NCI-H1417 (cell line): Measurements from ENCODE around the gene ZC3H6.
A peak's percentile ranks its signal among the peaks of the same experiment; 100 is the strongest.
"Not testable (repeated sequence)": the region's sequence is repeated elsewhere in the genome, so short reads cannot be mapped to it uniquely, and the experiment has no call there.

Experiments used
- DNase-seq, 3 experiments: peaks; one replicate each; lab custom pipeline; 2025; lab: John Stamatoyannopoulos, UW

ZC3H6 gene

DNA sequence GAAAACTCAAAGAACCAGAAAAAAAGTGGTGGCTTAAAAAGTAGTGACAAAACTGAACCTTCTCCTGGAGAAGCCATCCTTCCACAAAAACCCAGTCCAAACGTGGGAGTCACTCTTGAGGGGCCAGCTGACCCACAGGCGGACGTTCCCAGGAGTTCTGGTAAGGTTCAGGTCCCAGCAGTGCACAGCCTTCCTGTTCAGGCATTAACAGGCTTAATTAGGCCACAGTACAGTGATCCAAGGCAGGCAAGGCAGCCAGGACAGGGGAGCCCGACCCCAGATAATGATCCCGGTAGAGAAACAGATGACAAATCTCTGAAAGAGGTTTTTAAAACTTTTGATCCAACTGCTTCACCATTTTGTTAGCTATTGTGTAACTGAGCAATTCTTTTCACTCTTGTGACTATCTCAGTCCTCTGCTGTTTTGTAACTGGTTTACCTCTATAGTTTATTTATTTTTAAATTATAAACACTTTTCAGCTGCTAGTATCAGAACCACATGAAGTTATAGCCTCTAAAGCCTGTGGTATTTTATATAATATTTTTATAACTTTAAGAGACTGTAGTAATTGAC is 56.8 kb downstream of the ZC3H6 start:
- DNase-seq: no peak

DNA sequence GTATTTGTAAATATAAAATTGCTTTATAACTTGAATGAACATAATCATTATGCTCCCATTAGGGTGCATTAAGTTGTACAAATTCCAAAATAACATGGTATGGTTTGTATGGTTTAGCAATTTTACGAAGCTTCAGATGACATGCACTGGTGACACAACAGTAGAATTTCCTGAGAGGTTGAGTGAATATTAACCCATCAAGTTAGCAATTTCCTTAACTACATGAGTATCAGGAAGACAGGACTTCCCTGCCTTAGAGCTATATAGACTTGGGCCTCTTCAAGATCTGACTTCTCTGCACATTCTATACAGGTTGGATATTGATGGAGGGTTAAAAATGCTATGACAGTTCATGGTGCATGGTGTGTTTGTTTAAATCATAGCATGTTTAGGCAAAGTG is 60.2 kb downstream of the ZC3H6 start:
- DNase-seq: no peak

DNA sequence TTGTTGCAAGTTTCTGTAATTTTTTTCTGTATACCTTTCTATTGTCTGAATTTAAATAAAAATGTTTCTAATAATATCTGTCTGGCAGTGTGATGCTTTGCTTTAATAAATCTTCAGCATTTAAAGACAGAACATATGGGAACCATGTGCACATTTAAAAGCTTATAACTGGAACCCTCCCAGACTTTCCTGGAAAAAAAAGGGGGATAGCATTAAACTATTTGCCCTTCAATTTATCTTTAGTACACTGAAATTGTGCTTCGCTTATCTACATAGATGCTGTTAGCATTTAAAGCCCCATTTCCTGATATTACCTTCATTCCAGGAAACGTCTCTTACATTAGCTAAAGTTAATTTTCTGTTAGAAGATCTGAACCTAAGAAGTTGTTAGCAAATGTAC is 64.6 kb downstream of the ZC3H6 start:
- DNase-seq: no peak

DNA sequence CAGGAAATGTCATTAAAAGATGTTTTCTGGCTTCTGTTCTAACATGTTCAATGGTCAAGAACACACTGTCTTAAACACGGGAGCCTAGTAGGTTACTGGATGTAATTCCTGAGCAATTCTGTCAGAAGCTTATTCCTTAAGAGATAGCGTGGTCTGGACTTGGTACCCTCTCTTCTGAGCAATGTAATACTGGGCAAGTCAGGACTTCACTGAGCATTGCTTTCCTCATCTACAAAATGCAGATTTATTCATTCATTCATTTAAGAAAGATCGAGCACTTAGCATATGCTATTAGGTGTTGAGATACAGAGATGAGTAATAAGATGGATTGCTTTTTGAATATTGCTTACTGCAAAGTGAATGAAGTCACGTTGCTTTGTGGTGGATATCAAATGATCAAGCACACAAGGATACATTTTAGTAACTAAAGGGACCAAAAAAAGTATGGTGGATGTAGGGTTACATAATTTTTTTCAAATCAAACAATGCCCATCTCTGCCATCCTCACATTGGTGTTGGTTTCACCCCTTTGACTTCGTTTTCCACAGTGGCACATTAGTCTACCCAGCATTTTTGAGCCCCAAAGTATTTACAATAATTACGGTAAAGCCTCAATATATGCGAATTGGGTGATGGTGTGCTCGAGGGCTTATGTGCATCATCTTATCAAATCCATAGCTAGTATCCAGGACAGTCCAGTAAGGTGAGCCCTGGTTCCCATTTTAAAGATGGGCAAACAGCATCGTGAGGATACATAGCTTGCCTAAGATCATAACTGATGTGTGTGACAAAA is 65.3 kb downstream of the ZC3H6 start:
- DNase-seq: no peak

DNA sequence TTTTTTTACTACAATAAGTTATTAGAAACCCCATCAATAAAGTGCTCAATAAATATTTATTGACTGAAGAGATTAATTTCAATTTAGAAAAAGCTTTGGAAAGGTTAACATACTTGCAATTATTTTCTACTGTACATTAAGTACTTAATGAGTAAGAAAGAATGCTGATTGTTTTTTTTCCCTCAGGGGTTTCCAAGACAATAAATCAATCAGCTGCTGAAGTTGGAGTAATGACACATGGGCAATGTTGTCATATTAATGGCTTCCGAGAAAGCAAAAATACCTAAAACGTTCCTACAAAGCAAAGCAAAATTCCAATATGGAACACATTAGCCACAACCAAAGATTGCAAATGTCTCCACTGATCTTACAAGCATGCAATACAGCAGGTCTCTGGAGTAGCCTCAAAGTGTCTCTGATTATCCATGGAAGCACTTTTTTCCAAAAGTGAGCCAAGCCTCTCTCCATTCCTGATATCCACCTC is 66.7 kb downstream of the ZC3H6 start:
- peak in 2 of 3 experiments; percentile 10 to 76 for DNase-seq

DNA sequence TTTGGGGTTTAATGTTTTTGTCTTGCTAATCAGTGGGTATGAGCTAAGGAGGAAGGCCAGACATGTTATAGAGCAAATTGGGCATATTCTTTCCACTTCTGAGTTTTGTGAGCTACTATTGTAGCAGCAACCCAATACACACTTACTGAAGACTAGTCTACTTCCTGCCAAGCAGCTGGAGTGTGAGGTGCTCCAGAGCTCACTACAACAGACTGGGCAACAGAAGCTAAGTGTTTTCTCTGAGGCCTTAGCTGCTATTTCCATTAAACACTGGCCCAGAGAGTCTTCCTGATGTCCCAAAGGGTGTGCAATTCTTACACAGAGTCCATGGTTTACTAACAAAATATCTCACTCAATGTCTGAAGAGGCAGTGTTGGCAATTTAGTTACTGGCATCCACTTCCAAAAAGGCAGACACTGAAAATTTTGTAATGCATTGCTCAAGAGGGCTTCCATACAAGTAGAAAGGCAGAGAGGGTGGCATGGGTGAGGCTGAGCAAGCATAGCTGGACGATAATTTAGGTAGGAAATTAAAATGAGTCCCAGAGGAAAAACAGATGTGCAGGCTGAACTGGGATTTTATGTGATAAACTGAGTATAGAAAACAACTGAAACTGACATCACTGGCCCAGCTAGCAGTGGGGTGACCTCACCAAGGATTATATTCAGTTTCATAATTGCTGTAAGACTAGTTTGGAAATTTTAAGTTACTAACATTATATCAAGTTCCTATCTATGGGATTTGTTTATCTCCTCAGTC is 68.6 kb downstream of the ZC3H6 start:
- no peak for DNase-seq

- no peak for DNase-seq
Observed at GRCh38 chr2:112345030-112346027, 69.9 kb downstream of the ZC3H6 start.

GRCh38 chr2:112352292-112352691 is 76.9 kb downstream of the ZC3H6 start:
- not testable (repeated sequence) for DNase-seq

DNA sequence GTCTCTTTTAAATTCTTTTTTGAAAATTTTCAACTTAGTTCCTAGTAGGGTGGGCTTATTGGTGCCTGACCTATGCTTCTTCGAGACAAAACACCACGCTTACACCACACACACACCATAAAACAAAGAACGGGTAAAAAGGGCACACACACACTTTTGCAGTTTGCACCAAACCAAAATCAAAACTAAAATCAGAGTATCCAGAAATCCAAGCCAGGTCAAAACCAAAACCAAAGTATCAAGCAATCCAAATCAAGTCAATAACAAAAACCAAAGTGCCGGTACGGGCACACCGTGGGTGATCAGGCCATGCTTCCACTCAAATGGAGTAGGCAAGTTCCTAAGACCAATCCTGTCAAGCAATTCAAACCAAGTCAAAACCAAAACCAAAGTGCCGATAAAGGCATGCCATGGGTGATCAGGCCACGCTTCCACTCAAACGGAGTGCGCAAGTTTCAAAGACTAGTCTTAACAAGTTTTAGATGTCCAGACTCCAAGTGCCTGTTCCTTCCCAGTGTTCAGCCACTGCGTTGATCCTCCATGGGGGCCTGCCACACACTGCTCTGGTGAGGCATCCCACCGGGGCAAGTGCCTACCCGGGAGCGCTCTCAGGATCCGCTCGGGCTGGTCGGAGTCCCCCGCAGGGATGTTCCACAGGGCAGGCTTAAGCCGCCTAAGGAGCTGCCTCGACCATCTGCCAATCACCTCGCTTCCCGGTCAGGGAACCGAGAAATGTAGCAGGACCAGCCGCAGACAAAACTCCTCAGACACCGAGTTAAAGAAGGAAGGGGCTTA is 77.6 kb downstream of the ZC3H6 start:
- DNase-seq: not testable (repeated sequence)

GRCh38 chr2:112354335-112354734 is 78.9 kb downstream of the ZC3H6 start:
- DNase-seq: not testable (repeated sequence)

DNA sequence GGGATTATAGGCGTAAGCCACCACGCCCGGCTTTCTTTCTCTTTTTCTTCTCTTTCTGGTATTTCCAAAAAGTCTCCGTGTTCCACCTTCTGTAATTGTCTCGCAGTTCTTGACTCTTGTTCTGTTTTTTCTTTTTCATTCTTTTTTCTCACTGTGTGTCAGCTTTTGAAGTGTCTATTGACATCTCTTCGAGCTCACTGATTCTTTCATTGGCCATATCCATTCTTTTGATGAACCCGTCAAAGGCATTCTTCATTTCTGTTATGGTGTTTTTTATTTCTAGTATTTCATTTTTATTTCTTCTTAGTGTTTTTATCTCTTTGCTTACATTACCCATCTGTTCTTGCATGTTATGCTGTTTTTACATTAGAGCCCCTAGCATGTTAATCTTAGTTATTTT is 84.7 kb downstream of the ZC3H6 start:
- not testable (repeated sequence) for DNase-seq
